Astrocyte of the hippocampus (primary cell): ENCODE data around the gene RSF1.
"Not testable (repeated sequence)": the region's sequence is repeated elsewhere in the genome, so short reads cannot be mapped to it uniquely, and the experiment has no call there.

Experiments
- DNase-seq: peaks from one replicate; pipeline ENCODE4 v3.0.0; 2011; ENCODE audit warnings: low read depth, low spot score

The RSF1 gene, protein sequence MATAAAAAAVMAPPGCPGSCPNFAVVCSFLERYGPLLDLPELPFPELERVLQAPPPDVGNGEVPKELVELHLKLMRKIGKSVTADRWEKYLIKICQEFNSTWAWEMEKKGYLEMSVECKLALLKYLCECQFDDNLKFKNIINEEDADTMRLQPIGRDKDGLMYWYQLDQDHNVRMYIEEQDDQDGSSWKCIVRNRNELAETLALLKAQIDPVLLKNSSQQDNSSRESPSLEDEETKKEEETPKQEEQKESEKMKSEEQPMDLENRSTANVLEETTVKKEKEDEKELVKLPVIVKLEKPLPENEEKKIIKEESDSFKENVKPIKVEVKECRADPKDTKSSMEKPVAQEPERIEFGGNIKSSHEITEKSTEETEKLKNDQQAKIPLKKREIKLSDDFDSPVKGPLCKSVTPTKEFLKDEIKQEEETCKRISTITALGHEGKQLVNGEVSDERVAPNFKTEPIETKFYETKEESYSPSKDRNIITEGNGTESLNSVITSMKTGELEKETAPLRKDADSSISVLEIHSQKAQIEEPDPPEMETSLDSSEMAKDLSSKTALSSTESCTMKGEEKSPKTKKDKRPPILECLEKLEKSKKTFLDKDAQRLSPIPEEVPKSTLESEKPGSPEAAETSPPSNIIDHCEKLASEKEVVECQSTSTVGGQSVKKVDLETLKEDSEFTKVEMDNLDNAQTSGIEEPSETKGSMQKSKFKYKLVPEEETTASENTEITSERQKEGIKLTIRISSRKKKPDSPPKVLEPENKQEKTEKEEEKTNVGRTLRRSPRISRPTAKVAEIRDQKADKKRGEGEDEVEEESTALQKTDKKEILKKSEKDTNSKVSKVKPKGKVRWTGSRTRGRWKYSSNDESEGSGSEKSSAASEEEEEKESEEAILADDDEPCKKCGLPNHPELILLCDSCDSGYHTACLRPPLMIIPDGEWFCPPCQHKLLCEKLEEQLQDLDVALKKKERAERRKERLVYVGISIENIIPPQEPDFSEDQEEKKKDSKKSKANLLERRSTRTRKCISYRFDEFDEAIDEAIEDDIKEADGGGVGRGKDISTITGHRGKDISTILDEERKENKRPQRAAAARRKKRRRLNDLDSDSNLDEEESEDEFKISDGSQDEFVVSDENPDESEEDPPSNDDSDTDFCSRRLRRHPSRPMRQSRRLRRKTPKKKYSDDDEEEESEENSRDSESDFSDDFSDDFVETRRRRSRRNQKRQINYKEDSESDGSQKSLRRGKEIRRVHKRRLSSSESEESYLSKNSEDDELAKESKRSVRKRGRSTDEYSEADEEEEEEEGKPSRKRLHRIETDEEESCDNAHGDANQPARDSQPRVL (N-terminal part only)

DNA sequence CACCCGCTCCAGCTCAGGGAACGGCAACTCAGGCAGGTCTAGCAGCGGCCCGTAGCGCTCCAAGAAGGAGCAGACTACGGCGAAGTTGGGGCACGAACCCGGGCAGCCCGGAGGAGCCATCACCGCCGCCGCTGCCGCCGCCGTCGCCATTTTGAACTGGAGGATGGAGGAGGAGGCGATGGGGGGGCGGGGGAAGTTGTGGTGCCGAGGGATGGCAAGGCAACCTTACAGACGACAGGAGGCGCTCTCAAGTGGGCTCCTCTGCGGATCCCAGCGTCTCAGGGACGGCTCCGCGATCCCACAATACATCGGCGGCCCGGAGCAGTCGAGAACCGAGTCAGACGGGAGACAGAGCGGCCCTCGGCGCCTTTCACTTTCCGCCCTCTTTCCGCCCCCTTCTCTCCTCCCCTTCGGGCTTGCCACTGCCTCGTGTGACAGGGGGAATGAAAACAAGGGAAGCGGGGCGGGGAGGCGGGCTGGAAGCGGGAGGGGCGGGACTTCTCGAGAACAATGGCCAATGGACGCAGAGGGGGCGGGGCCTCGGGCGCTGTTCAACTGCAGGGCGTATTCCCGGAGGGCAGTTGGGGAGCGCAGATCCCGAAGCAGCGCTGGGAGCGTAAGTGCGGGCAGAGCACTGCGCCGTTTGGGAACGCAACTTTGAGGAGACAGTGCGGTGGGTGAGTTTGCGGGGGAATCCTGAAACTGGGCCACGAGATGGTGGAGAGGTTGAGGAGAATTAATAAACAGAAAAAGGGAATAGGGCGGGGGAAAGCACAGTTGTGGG, at the start of gene RSF1, which contains the start of gene AAMDC:
Gene RSF1, minus strand, starts transcription at position 158 of the 784 bp plus-strand sequence. Its CDS starts 8 bp downstream, at position 150.
Gene AAMDC, plus strand, starts transcription at position 580 of the 784 bp plus-strand sequence. CDS start 21,353 bp downstream, outside the sequence.
- peak; percentile 99 for DNase-seq

DNA sequence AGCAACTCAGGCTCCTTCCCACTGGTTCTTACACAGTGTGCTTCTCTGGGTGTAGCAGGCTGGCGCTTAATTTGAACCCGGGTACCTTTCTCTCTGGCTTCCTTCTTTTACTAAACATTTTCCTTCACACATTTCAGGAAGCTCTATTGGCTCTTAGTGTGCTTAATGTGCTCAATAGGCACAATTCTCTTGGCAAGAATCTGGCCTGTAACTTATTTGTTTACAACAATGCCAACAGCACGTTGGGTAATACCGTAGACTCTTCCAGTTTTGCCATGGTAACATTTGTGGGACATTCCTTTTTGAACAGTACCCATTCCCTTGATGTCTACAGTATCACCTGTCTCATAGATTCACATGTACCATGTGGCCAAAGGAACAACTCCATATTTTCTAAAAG, 48.2 kb upstream of the RSF1 start:
- no peak for DNase-seq

DNA sequence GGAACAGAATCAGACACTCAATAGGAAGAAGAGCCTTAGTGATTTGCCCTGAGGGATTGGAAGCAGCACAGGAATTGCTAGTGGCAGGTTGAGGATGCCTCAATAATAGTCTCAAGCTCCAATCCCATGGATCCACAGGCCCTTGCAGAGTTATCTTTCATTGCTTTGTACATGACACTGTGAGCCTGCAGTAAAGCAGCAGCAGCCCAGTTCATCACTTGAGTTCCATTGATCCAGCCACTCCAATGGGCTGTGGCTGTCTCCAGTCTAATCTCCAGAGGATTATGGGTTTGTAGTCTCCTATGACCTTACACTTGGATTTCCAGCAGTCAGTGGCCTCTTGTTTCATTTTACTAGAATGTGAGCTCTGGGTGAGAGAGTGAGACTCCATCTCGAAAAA, 45.8 kb upstream of the RSF1 start:
- DNase-seq = no peak

DNA sequence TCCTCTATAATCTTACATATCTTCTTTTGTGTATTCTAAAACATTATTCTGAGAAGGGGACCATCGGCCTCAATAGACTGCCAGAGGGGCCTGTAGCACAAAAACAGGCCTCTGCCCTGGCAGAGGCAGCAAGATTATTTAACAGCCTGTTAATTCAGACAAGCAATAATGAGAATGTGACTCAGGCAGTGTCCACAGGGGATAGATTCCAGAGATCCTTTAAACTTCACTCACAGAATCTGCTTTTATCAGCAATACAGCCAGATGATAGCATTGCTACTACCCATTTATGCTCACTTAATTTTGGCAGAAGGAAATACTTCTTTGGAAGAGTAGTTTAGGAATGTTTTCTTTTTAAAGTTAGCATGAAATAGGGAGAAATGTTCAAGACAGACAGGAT, 45.3 kb upstream of the RSF1 start:
- peak; percentile 49 for DNase-seq

DNA sequence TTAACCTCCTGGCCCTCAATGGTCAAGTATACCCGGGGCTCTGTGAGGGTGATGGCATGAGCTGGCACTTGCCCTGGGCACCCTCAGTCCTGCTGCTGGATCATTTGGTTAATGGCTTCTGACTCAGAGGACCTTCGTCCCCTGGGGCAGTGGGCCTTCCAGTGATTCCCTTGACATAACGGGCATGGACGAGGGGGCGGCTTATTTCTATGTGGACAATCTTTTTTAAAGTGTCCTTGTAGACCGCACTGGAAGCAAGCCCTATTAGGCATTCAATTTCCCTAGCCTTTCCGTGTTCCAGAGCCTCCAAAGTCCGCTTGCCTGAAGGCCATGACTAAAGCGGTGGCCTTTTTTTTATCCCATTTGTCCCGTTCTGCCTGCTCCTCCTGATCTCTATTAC, 40.9 kb upstream of the RSF1 start:
- not testable (repeated sequence) for DNase-seq

DNA sequence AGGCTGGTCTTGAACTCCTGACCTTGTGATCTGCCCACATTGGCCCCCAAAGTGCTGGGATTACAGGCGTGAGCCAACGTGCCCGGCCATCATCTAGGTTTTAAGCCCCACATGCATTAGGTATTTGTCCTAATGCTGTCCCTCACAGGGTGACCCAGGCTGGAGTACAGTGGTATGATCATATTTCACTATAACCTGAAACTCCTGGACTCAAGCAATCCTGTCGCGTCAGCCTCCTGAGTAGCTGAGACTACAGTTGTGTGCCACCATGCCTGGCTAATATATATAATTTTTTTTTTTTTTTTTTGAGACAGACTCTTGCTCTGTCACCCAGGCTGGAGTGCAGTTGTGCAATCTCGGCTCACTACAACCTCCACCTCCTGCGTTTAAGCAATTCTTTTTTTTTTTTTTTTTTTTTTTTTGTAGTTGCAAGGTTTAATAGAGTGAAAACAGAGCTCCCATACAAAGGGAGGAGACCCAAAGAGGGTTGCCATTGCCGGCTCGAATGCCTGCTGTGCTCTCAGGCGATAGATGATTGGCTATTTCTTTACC, 37.5 kb upstream of the RSF1 start:
- not testable (repeated sequence) for DNase-seq

DNA sequence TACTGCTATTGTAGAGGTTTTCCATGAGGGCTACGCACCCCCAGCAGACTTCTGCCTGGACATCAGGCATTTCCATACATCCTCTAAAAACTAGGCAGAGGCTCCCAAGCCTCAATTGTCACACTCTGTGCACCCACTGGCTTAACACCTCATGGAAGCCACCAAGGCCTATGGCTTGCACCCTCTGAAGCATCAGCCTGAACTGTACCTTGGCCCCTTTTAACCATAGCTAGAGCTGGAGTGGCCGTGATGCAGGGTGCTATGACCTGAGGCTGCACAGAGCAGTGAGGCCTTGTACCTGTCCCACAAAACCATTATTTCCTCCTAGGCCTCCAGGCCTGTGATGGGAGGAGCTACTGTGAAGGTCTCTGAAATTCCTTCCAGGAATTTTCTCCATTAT, 34.3 kb upstream of the RSF1 start:
- DNase-seq = no peak

DNA sequence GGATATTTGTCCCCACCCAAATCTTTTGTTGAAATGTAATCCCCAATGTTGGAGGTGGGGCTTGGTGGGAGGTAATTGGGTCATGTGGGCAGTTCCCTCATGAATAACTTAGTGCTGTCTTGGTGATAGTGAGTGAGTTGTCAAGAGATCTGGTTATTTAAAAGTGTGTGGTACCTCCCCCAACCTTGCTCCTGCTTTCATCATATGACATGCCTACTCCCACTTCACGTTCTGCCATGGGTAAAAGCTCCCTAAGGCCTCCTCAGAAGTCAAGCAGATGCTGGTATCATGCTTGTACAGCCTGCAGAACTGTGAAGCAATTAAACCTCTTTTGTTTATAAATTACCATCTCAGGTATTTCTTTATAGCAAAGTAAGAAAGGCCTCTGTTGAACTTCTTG, 31.0 kb upstream of the RSF1 start:
- no peak for DNase-seq

DNA sequence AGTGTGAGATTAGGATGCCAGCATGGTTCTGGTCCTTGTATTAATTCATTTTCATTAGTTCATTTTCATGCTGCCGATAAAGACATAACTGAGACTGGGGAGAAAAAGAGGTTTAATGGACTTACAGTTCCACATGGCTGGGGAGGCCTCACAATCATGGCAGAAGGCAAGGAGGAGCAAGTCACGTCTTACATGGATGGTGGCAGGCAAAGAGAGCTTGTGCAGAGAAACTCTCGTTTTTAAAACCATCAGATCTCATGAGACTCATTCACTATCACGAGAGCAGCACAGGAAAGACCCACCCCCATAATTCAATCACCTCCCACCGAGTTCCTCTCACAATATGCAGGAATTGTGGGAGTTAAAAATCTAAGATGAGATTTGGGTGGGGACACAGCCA, 23.2 kb upstream of the RSF1 start:
- not testable (repeated sequence) for DNase-seq

DNA sequence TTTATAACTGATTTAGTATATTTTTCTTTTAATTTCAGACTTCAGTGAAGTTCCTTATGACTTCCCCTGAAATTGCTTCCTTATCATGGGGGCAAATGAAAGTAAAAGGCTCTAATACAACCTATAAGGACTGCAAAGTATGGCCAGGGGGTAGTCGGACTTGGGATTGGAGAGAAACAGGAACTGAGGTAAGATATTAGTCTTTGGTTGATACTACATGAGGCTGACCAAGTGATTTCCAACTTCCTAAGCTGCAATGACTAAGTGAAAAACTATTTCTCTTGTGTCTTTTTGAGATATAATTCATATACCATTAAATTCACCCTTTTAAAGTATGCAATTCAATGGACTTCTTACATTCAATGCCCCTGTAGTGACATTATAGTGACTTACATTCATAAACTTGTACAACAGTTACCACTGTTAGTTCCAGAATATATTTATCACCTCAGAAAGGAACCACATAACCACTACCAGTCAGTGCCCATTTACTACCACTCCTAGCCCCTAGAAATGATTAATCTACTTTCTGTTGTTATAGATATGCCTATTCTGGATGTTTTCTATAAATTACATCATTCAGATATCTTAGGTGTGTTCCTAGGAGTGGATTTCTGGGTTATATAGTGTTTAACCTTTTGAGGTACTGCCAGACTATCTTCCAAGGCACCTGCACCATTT, 22.1 kb upstream of the RSF1 start:
- DNase-seq = no peak

DNA sequence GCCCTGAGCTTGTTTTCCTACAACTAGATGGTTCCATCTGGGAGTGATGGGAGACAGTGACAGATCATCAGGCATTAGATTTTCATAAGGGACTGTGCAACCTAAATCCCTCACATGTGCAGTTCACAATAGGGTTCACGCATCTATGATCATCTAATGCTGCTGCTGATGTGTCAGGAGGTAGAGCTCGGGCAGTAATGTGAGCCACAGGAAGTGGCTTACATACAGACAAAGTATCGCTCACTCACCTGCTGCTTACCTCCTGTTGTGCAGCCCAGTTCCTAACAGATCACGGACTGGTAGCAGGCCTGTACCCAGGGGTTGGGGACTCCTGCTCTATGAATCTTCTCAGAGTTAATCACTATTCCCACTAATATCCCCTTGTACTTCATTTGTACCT, 12.8 kb upstream of the RSF1 start:
- DNase-seq = no peak

DNA sequence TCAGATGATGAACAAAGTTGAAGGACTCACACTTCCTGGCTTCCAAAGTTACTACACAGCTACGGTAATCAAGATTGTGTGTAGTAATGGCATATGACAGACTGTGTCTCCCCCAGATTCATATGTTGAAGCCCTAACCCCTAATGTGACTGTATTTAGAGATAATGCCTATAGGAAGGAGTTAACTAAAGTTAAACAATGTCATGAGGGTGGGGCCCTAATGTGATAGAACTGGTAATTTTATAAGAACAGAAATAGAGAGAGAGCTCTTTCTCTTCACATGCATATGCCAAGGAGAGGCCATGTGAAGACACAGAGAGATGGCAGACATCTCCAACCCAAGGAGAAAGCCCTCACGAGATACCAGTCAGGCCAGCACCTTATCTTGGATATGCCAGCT, 8.4 kb upstream of the RSF1 start:
- DNase-seq = no peak

DNA sequence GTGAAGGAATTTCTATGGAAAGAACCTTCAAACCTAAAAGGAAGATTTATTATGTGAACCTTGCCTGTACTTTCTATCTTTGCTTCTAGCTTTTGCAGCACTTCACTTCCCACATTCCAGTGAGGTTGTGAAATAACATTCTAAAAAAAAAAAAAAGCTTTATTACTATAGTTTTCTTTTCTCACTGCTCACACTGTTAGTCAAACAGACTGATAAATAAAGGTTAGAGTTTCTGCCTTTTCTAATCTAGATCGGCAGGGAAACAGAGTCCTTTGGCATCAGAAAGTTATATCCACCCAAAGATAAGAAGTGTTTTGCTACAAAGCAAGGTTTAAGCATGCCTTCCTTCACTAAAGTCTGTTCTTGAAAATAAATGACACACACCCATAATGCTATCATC, 3.3 kb upstream of the RSF1 start:
- DNase-seq = peak; percentile 11

DNA sequence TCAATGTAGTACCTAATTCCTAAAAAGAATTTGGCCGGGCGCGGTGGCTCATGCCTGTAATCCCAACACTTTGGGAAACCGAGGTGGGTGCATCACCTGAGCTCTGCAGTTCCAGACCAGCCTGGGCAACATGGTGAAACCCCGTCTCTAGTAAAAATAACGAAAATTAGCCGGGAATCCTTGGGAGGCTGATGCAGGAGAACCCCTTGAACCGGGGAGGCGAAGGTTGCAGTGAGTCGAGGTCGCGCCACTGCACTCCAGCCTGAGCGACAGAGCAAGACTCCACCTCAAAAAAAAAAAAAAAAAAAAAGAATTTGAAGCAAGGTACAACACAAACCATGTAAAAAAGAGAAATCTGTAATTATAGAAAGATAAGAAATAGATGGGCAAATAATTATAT, 1.6 kb upstream of the RSF1 start:
- not testable (repeated sequence) for DNase-seq

DNA sequence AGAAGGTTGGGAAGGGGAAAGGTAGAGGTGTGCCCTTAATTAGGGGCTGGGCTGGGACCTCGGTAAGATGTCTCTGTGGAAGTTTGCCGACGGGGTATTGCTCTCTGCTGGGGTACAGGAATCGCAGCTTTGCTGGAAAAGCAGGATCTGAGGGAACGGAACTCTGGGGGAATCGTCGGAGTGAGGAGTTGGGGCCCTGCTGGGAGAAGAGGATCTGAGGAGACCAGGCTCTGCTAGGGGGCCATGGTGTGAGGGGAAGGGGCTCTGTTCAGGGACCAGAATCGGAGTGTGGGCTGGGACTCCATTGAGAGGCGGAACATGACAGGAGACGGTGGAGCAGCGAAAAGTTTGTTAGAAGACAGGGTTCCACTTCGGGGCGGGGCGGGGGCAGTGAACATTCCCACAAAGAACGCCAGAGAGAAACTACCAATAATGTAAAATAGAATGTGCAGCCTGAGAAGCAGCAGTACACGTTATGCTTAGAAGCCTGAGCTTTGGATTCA, 878 bp upstream of the RSF1 start:
- peak; percentile 57 for DNase-seq

DNA sequence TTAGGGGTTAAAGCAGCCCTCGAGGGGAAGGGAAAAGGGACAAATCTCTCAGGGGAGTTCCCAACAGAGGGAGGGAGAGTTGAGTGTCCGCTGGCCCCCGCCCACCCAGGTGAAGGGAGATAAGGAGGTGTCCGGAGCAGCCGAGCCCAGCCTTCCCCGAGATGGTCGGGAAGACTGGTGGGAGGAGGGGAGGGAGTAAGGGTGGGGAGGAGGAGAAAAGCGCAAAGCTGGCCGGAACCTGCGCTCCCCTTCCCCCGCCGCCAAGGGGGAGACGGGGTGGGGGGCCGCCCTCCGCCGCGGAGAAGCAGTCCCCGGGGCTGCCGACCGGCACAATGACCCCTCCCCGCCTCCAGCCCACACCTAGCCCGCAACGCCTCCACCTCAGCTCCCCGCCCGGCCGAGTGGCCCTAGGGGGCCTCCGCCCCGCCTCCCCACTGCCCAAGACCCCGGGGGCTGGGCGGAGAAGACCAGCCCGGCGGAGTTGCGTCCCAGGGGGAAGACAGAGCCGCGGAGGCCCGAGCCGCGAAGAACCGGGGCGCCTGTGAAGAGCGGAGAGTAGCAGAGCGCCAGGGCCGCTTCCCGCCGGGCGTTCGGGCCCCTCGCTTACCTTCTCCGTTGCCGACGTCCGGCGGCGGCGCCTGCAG, 479 bp downstream of the RSF1 start:
- DNase-seq = peak; percentile 67

DNA sequence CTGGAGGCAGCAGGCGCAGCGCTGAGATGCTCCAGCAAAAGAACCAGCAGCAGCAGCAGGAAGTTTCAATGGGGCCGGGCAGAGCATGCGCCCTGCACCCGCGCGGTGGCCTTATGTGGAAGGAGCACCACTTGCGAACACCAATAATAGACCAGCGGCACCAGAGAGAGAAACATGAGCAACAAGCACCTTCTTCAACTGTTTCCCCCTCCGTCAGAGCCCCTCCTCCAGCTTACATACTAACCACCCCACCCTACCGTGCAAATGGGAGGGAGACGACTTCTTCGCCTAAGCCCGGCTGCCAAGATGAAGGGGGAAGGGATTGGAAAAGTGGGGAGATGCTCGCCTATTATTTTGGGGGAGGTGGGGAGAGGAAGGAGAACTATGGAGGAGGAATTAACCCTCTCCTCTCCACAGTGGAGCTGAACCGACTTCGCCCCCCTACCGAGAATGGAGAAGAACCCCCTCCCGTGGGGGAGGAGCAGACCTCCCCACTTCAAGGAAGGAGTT, 1.1 kb downstream of the RSF1 start:
- peak; percentile 93 for DNase-seq

DNA sequence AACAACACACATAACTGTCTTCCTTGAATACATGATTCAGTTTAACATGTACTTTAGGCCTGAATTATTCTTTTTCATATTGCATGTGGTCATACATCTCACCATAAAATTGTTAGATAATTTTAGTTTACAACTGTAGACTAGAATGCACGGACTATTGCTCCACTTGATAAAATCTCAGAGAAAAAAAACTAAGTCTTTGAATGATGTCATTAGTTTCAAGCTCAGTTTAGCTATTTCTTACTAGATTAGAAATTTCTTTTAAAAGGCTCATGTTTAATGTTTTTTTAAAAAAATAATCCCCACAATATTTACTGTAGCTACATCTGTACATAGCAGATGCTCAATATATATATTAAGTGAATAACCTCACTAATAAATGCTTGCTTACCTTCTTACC, 5.1 kb downstream of the RSF1 start:
- DNase-seq = no peak

DNA sequence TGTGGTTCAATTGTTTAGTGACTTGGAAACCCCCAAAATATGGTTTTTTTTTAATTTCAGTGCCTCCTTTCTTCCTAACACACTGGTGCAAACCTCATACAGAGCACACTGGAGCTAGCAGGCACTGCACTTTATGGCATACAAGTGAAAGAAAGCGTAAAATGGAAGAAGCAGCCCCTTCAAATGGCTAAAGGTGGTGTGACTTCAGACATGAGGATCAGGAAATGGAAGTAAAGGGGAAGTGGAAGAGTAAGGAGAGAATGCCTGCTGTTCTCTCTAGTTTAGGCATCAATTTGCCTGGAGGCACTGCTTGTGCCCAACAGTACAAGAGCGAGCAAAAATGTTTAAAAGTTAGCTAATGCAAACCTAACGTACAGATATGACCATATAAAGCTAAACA, 5.7 kb downstream of the RSF1 start:
- DNase-seq = no peak
